HUES64 (cell line): ENCODE data around the gene POR.

Experiments
- H3K27ac ChIP-seq: 2 replicates; pipeline ENCODE4 v1.7.0; 2013; ENCODE audit warnings: low read depth, low read length, inconsistent platforms
- H3K27me3 ChIP-seq: 2 replicates; pipeline ENCODE4 v1.6.1; 2013; ENCODE audit warnings: mild to moderate bottlenecking, low read length; ENCODE audit not compliant: insufficient read depth
- H3K36me3 ChIP-seq: 2 replicates; pipeline ENCODE4 v1.6.1; 2013; ENCODE audit warnings: mild to moderate bottlenecking, low read length; ENCODE audit not compliant: insufficient read depth
- H3K4me1 ChIP-seq: 2 replicates; pipeline ENCODE4 v1.6.1; 2013; ENCODE audit warnings: mild to moderate bottlenecking, low read length, moderate library complexity; ENCODE audit not compliant: insufficient read depth
- H3K4me3 ChIP-seq: 2 replicates; pipeline ENCODE4 v1.5.1; 2013; ENCODE audit warnings: mild to moderate bottlenecking, low read length, moderate library complexity
- H3K9ac ChIP-seq: 2 replicates; pipeline ENCODE4 v1.6.1; 2013; ENCODE audit warnings: mild to moderate bottlenecking, low read depth, low read length
- H3K9me3 ChIP-seq: 2 replicates; pipeline ENCODE4 v1.6.1; 2013; ENCODE audit warnings: low read depth, low read length; ENCODE audit not compliant: insufficient read depth
- WGBS: fragments of 150-250, 120-280 bp; methylation state at CpG from one replicate; pipeline ENCODE4 v1.1.7; 2013; ENCODE audit warnings: missing lambda C conversion rate; 5-methylcytosine and 5-hydroxymethylcytosine counted together

Gene POR

DNA sequence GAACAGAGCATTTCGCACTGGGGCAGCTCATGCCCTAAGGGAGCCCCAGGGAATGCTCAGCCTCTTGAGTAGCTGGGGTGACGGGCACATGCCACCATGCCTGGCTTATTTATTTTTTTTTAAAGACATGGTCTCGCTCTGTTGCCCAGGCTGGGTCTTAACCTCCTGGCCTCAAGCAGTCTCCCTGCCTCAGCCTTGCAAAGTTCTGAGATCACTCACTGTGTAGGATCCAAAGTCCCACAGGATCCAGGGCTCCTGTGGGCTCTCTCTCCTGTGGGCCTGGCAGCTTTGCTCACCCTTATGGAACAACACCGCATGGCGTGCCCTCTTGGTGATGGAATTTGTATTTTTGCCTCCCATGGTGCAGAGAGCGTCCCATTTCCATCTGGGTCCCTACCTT, 45.4 kb downstream of the POR start:
- no peak overlapping the region for H3K9ac ChIP-seq
- 94% methylated on average over 6 of the region's 6 CpGs for WGBS
- H3K4me1 ChIP-seq: peaks cover 6% of the 10 kb centered on the region; the same call in 1 of the 2 replicates
- no peaks in the 10 kb centered on the region for H3K27me3 ChIP-seq
- no peak overlapping the region for H3K27ac ChIP-seq
- H3K4me3 ChIP-seq: no peak overlapping the region
- H3K9me3 ChIP-seq: no peaks in the 10 kb centered on the region
- peaks cover 54% of the 10 kb centered on the region for H3K36me3 ChIP-seq

GRCh38 chr7:75961218-75961617, 46.3 kb downstream of the POR start:
- peaks cover 6% of the 10 kb centered on the region; the same call in 1 of the 2 replicates for H3K4me1 ChIP-seq
- 88% methylated on average over 7 of the region's 7 CpGs for WGBS
- H3K4me3 ChIP-seq: no peak overlapping the region
- no peaks in the 10 kb centered on the region for H3K9me3 ChIP-seq
- no peak overlapping the region for H3K27ac ChIP-seq
- no peaks in the 10 kb centered on the region for H3K27me3 ChIP-seq
- peaks cover 53% of the 10 kb centered on the region for H3K36me3 ChIP-seq
- no peak overlapping the region for H3K9ac ChIP-seq

- WGBS: 92% methylated on average over 18 of the region's 18 CpGs
- Histone ChIP-seq H3K27ac (no peak overlapping the region), H3K4me1 (no peaks in the 10 kb centered on the region; the same call in 1 of the 2 replicates), H3K9ac (no peak overlapping the region), H3K4me3 (no peak overlapping the region), H3K9me3 (no peaks in the 10 kb centered on the region), H3K36me3 (peaks cover 54% of the 10 kb centered on the region), H3K27me3 (no peaks in the 10 kb centered on the region)
These were observed 47.8 kb downstream of the POR start for GRCh38 chr7:75962607-75963380.

DNA sequence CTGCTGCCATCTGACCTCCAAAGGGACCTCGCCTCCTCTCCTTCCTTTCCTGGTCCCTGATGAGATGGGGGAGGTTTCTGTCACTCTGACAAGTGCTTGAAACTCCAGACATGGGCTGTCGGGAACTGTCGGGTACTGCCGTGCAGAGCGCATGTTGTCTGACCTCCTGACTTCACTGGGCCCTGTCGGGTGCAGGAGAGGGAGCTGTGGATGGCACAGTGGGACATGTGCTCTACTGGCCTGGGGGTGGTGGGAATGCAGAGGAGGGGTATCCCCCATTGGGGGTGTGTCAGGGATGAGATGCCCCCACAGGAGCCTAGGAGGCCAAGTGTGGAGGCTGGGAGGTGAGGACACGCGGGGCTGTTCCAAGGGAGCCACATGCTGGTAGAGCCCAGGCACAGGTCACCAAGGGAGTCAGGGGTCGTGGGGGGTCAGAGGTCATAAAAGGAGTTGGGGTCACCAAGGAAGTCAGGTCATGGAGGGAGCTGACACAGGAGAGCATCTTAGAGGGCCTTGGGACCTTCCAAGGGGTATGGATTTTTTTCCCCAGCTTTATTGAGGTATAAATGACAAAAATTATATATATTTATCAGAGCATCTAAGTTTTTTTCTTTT, 48.5 kb downstream of the POR start:
- H3K9ac ChIP-seq: no peak overlapping the region
- H3K36me3 ChIP-seq: peaks cover 53% of the 10 kb centered on the region
- 93% methylated on average over 8 of the region's 9 CpGs for WGBS
- no peaks in the 10 kb centered on the region for H3K4me1 ChIP-seq
- H3K27ac ChIP-seq: no peak overlapping the region
- H3K9me3 ChIP-seq: no peaks in the 10 kb centered on the region
- no peaks in the 10 kb centered on the region for H3K27me3 ChIP-seq
- no peak overlapping the region for H3K4me3 ChIP-seq

- no peak overlapping the region for H3K9ac ChIP-seq
- 92% methylated on average over 13 of the region's 13 CpGs for WGBS
These were observed 50.7 kb downstream of the POR start for GRCh38 chr7:75965617-75966016.

GRCh38 chr7:75966190-75966961, 51.4 kb downstream of the POR start:
- Histone ChIP-seq H3K27ac (no peak overlapping the region), H3K27me3 (no peaks in the 10 kb centered on the region), H3K9ac (no peak overlapping the region), H3K4me3 (no peak overlapping the region), H3K4me1 (no peaks in the 10 kb centered on the region), H3K36me3 (peaks cover 37% of the 10 kb centered on the region; the same call in 1 of the 2 replicates), H3K9me3 (no peaks in the 10 kb centered on the region)
- WGBS: 92% methylated on average over 26 of the region's 26 CpGs

More at GRCh38 chr7:75965617-75966016, 50.7 kb downstream of the POR start:
- Histone ChIP-seq H3K36me3 (peaks cover 37% of the 10 kb centered on the region; the same call in 1 of the 2 replicates), H3K9me3 (no peaks in the 10 kb centered on the region), H3K27me3 (no peaks in the 10 kb centered on the region), H3K27ac (no peak overlapping the region), H3K4me3 (no peak overlapping the region), H3K4me1 (no peaks in the 10 kb centered on the region)

DNA sequence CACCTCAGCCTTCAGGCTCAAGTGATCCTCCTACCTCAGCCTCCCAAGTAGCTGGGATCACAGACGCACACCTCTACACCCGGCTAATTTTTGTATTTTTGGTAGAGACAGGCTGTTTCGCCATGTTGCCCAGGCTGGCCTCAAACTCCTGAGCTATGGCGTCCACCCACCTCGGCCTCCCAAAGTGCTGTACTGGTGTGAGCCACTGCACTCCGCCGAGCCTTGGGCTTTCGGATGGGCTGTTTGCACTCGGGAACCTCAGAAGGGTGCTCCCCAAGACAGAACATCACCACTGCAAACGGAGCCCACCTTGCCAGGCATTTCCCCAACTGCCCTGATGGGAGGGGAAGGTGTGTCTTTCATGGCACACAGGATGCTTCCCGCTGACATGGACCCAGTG, 52.1 kb downstream of the POR start:
- H3K4me3 ChIP-seq: no peak overlapping the region
- H3K36me3 ChIP-seq: peaks cover 33% of the 10 kb centered on the region; the same call in 1 of the 2 replicates
- H3K4me1 ChIP-seq: no peaks in the 10 kb centered on the region
- 94% methylated on average over 11 of the region's 11 CpGs for WGBS
- no peak overlapping the region; the same call in 1 of the 2 replicates for H3K9ac ChIP-seq
- no peaks in the 10 kb centered on the region for H3K27me3 ChIP-seq
- H3K9me3 ChIP-seq: no peaks in the 10 kb centered on the region
- H3K27ac ChIP-seq: no peak overlapping the region

- 87% methylated on average over 13 of the region's 13 CpGs for WGBS
- H3K36me3 ChIP-seq: peaks cover 36% of the 10 kb centered on the region
- H3K27me3 ChIP-seq: no peaks in the 10 kb centered on the region
- no peaks in the 10 kb centered on the region for H3K9me3 ChIP-seq
- H3K9ac ChIP-seq: no peak overlapping the region; the same call in 1 of the 2 replicates
- no peak overlapping the region for H3K27ac ChIP-seq
- H3K4me3 ChIP-seq: no peak overlapping the region
- no peaks in the 10 kb centered on the region for H3K4me1 ChIP-seq
These were observed 52.6 kb downstream of the POR start for GRCh38 chr7:75967487-75967997.

DNA sequence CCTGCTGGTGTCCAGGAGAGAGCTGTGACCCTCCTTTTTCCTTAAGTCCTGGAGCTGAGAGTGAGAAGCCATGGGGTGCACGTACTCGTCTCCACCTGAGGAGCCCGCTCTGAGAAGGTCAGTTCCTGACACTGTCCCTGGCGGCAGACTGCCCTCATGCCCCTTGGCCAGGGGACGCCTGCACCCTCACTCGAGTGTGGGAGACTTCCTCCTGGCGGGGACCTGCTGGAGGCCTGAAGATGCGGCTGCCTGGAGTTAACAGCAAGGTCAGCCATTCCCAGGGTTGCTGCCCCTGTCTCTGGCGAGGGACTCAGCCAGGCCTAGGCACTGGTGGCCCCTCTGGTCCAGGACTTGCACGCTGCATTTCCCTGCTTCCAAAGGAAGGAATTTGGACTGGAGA, 53.1 kb downstream of the POR start:
- H3K36me3 ChIP-seq: peaks cover 36% of the 10 kb centered on the region
- H3K9ac ChIP-seq: no peak overlapping the region
- WGBS: 85% methylated on average over 10 of the region's 10 CpGs

GRCh38 chr7:75968561-75969001, 53.6 kb downstream of the POR start:
- WGBS: 92% methylated on average over 12 of the region's 12 CpGs
- Histone ChIP-seq H3K4me3 (no peak overlapping the region), H3K9me3 (no peaks in the 10 kb centered on the region), H3K4me1 (no peaks in the 10 kb centered on the region), H3K27ac (no peak overlapping the region), H3K9ac (no peak overlapping the region), H3K36me3 (peaks cover 41% of the 10 kb centered on the region), H3K27me3 (no peaks in the 10 kb centered on the region)

More for the DNA sequence above, 53.1 kb downstream of the POR start:
- H3K27me3 ChIP-seq: no peaks in the 10 kb centered on the region
- H3K9me3 ChIP-seq: no peaks in the 10 kb centered on the region
- H3K4me3 ChIP-seq: no peak overlapping the region
- H3K27ac ChIP-seq: no peak overlapping the region
- no peaks in the 10 kb centered on the region for H3K4me1 ChIP-seq

- no peak overlapping the region for H3K4me3 ChIP-seq
- H3K36me3 ChIP-seq: peaks cover 47% of the 10 kb centered on the region
- H3K4me1 ChIP-seq: no peaks in the 10 kb centered on the region
- no peak overlapping the region for H3K9ac ChIP-seq
- WGBS: 92% methylated on average over 13 of the region's 13 CpGs
- no peaks in the 10 kb centered on the region for H3K27me3 ChIP-seq
- H3K27ac ChIP-seq: no peak overlapping the region
- H3K9me3 ChIP-seq: no peaks in the 10 kb centered on the region
These were observed 54.2 kb downstream of the POR start for GRCh38 chr7:75969182-75969581.
